C4-2B (cell line): ENCODE results near the gene VSTM2L.

Experiments used
- ZFX ChIP-seq: fragments of 450-650 bp; IDR thresholded peaks from 2 replicates; pipeline ENCODE4 v1.6.1; 2017
- TF ChIP-seq, protein P1 (sequence below): fragments of 450-650 bp; conservative IDR thresholded peaks from 2 replicates; pipeline ENCODE4 v1.5.1; 2017; ENCODE audit warnings: mild to moderate bottlenecking

DNA sequence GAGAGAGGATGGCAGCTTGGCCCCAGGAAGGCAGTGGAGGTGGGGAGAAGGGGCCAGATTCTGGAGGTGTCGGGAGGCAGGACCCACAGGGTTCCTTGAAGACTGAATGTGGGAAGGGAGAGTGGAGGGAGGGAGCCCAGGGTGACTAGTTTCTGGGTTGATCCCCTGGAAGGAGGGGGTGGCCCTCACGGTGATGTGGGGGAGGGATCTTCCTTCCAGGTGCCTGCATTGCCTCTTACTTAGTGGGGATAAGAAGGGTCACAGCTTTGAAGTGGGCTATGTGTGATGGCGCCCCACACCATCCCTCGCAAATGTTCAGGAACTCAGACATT lies 26.7 kb downstream of the VSTM2L start:
- TF ChIP-seq, protein P1, sequence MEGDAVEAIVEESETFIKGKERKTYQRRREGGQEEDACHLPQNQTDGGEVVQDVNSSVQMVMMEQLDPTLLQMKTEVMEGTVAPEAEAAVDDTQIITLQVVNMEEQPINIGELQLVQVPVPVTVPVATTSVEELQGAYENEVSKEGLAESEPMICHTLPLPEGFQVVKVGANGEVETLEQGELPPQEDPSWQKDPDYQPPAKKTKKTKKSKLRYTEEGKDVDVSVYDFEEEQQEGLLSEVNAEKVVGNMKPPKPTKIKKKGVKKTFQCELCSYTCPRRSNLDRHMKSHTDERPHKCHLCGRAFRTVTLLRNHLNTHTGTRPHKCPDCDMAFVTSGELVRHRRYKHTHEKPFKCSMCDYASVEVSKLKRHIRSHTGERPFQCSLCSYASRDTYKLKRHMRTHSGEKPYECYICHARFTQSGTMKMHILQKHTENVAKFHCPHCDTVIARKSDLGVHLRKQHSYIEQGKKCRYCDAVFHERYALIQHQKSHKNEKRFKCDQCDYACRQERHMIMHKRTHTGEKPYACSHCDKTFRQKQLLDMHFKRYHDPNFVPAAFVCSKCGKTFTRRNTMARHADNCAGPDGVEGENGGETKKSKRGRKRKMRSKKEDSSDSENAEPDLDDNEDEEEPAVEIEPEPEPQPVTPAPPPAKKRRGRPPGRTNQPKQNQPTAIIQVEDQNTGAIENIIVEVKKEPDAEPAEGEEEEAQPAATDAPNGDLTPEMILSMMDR: no peak
- no peak for TF ChIP-seq ZFX
